NCI-H1436 treated with DMSO at 0.1 percent for 48 hours (cell line): ENCODE data around the gene BBS9.
"Not testable (repeated sequence)": the region's sequence is repeated elsewhere in the genome, so short reads cannot be mapped to it uniquely, and the experiment has no call there.

Source experiments
- DNase-seq: peaks from one replicate; lab custom pipeline; 2025; lab: John Stamatoyannopoulos, UW

Gene BBS9

GRCh38 chr7:33500703-33501701 is 371.6 kb downstream of the BBS9 start:
- no peak for DNase-seq

- no peak for DNase-seq
Observed at GRCh38 chr7:33503014-33503413, 373.6 kb downstream of the BBS9 start.

GRCh38 chr7:33503736-33504135 is 374.4 kb downstream of the BBS9 start:
- no peak for DNase-seq

GRCh38 chr7:33504266-33504665 is 374.9 kb downstream of the BBS9 start:
- DNase-seq, result no peak

- DNase-seq, result no peak
Observed at GRCh38 chr7:33509206-33509605, 379.8 kb downstream of the BBS9 start.

GRCh38 chr7:33511778-33512177 is 382.4 kb downstream of the BBS9 start:
- no peak for DNase-seq

- no peak for DNase-seq
Observed at GRCh38 chr7:33516568-33516967, 387.2 kb downstream of the BBS9 start.

GRCh38 chr7:33517191-33517590 is 387.8 kb downstream of the BBS9 start:
- DNase-seq, result no peak

- DNase-seq, result not testable (repeated sequence)
Observed at GRCh38 chr7:33527008-33527407, 397.6 kb downstream of the BBS9 start.

- DNase-seq, result not testable (repeated sequence)
Observed at GRCh38 chr7:33527613-33528012, 398.2 kb downstream of the BBS9 start.

- DNase-seq, result no peak
Observed at GRCh38 chr7:33529070-33529469, 399.7 kb downstream of the BBS9 start.

GRCh38 chr7:33530664-33531063 is 401.3 kb downstream of the BBS9 start:
- no peak for DNase-seq

GRCh38 chr7:33531888-33532287 is 402.5 kb downstream of the BBS9 start:
- no peak for DNase-seq

GRCh38 chr7:33534833-33535232 is 405.5 kb downstream of the BBS9 start:
- DNase-seq, result no peak

GRCh38 chr7:33535989-33536388 is 406.6 kb downstream of the BBS9 start:
- DNase-seq, result no peak

GRCh38 chr7:33536398-33537103 is 407.2 kb downstream of the BBS9 start:
- DNase-seq, result no peak

- no peak for DNase-seq
Observed at GRCh38 chr7:33537104-33537477, 407.7 kb downstream of the BBS9 start.

GRCh38 chr7:33539198-33539597 is 409.8 kb downstream of the BBS9 start:
- no peak for DNase-seq

GRCh38 chr7:33539659-33540400 is 410.5 kb downstream of the BBS9 start:
- DNase-seq, result no peak

- no peak for DNase-seq
Observed at GRCh38 chr7:33547880-33548279, 418.5 kb downstream of the BBS9 start.

GRCh38 chr7:33550363-33550762 is 421.0 kb downstream of the BBS9 start:
- DNase-seq, result no peak

- DNase-seq, result no peak
Observed at GRCh38 chr7:33550979-33551378, 421.6 kb downstream of the BBS9 start.
